Measurements from ENCODE around the gene SEMA5A. TPM values are rescaled to one million over a fixed set of nuclear protein-coding genes. Genes with fewer than 3 reads are reported as not detected.

Gene SEMA5A
- total and polyA plus RNA-seq, 4 experiments from 2014 or later, result 1.1 to 4.5 (median 2.4) TPM

DNA sequence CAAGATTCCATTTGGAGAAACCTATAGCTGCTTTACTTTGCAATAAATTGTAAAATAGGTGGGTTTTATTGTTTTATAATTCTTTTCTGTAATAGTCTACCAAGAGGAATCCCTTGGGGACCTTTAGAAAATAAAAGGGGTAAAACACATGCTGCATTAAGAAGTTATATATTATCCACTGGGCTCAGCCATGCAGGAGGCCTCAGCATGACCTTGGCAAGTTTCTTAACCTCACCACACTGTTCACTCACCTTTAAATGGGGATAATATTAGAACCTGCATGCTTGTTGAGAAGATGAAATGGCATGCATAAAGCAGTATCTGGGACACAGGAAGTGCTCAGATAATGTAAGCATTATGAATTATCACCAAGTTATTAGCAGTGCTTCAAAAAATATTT is 120.2 kb downstream of the SEMA5A start:
- H3K4me1 ChIP-seq (ENCODE audit: insufficient read depth, low read length), result no peaks in the 10 kb centered on the region
- Mint-ChIP-seq H3K27ac (no peak overlapping the region), H3K4me1 (no peaks in the 10 kb centered on the region), H3K27me3 (no peaks in the 10 kb centered on the region), H3K36me3 (no peaks in the 10 kb centered on the region), H3K4me3 (no peak overlapping the region), H3K9me3 (peaks cover 0 to 3% (median 0%) of the 10 kb centered on the region in 8 donors)
- no peak for DNase-seq
- no peaks in the 10 kb centered on the region for H3K36me3 ChIP-seq (ENCODE audit: insufficient read depth, low read length)
- POLR2A ChIA-PET (ENCODE audit: partially characterized antibody), result no interaction called here
- intact Hi-C loops (cut with micrococcal nuclease), result no loop called here
- H3K27ac ChIP-seq (ENCODE audit: low read depth, low read length), result no peak overlapping the region
- no peak overlapping the region for H3K4me3 ChIP-seq (ENCODE audit: low read length in 2 of 2)
- H3K9me3 ChIP-seq (ENCODE audit: control insufficient read depth in 1 of 2, low read length in 2 of 2), result no peaks in the 10 kb centered on the region
- no peaks in the 10 kb centered on the region for H3K27me3 ChIP-seq (ENCODE audit: insufficient read depth, low read length)
- CTCF ChIA-PET (ENCODE audit: partially characterized antibody), result no interaction called here

DNA sequence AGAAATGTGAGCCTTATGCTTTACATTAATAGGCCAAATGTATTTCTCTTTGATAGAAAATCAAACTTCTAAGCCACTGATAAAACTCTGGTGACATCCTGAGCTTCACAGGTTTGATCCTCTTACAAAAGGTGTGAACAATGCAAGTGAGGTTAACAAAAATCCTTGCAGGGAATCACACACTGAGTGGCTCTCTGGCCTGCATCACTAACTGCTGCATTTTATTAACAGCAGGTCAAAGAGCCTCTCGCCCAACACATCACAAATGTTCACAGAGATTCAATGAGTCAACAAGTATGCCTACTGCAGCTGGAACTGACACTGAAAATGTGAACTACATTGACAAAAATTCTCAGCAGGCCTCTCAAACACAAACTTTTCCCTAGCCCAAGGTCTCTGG is 122.3 kb downstream of the SEMA5A start:
- Histone ChIP-seq H3K27ac (ENCODE audit: low read depth, low read length) (no peak overlapping the region), H3K4me1 (ENCODE audit: insufficient read depth, low read length) (no peaks in the 10 kb centered on the region), H3K9me3 (ENCODE audit: control insufficient read depth in 1 of 2, low read length in 2 of 2) (no peaks in the 10 kb centered on the region), H3K4me3 (ENCODE audit: low read length in 2 of 2) (no peak overlapping the region), H3K36me3 (ENCODE audit: insufficient read depth, low read length) (no peaks in the 10 kb centered on the region), H3K27me3 (ENCODE audit: insufficient read depth, low read length) (no peaks in the 10 kb centered on the region)
- ChIA-PET CTCF (ENCODE audit: partially characterized antibody) (no interaction called here), POLR2A (ENCODE audit: partially characterized antibody) (no interaction called here)
- intact Hi-C loops (cut with micrococcal nuclease), result no loop called here
- Mint-ChIP-seq H3K27me3 (no peaks in the 10 kb centered on the region), H3K4me1 (no peaks in the 10 kb centered on the region), H3K9me3 (peaks cover under 1 to 13% (median 6%) of the 10 kb centered on the region in 8 donors), H3K4me3 (no peak overlapping the region), H3K27ac (no peak overlapping the region), H3K36me3 (no peaks in the 10 kb centered on the region)
- no peak for DNase-seq

DNA sequence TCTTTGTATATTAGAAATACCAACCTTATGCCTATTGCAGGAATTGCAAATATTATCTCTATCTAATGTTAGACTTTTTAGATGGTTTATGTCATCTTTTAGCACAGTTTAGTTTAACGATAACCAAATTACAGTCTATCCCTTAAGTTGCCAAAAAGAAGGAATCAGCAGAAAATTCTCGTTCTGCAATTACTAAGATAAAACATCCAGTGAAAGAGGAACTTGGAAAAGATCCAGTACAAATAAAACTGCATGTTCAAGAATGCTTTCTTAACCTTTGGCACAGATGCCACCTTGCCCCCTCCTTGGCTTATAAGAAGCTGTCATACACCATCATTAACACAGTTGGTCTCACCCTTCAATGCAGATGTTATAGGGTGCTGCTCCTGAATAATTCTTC is 124.0 kb downstream of the SEMA5A start:
- ChIA-PET CTCF (ENCODE audit: partially characterized antibody) (no interaction called here), POLR2A (ENCODE audit: partially characterized antibody) (no interaction called here)
- no peak overlapping the region for H3K4me3 Mint-ChIP-seq
- Histone ChIP-seq H3K4me1 (ENCODE audit: insufficient read depth, low read length) (no peaks in the 10 kb centered on the region), H3K4me3 (ENCODE audit: low read length in 2 of 2) (no peak overlapping the region), H3K36me3 (ENCODE audit: insufficient read depth, low read length) (no peaks in the 10 kb centered on the region), H3K27ac (ENCODE audit: low read depth, low read length) (no peak overlapping the region), H3K27me3 (ENCODE audit: insufficient read depth, low read length) (no peaks in the 10 kb centered on the region), H3K9me3 (ENCODE audit: control insufficient read depth in 1 of 2, low read length in 2 of 2) (no peaks in the 10 kb centered on the region)
- DNase-seq, result no peak
- no peaks in the 10 kb centered on the region for H3K4me1 Mint-ChIP-seq
- no peaks in the 10 kb centered on the region for H3K27me3 Mint-ChIP-seq
- no peak overlapping the region for H3K27ac Mint-ChIP-seq
- peaks cover 2 to 17% (median 9%) of the 10 kb centered on the region in 8 donors for H3K9me3 Mint-ChIP-seq
- H3K36me3 Mint-ChIP-seq, result no peaks in the 10 kb centered on the region
- intact Hi-C loops (cut with micrococcal nuclease), result no loop called here

DNA sequence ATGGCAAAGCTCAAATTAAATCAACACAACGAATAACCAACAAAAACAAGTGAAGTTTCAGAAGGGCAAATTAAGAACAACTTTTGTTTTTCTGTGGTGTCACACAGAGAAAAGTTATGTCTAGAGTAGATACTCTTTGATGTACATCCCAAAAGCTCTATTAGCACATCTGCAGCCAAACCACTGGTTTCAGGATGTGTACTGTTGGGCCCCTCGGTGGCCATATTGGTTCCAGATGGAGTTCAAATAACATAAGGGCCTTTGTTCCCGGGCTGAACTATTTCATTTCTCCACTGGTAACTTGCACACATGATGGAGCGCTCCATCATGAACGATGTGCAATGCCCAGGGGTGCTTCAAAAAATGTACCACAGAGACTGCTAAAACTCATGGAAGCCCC is 126.1 kb downstream of the SEMA5A start:
- Histone ChIP-seq H3K4me1 (ENCODE audit: insufficient read depth, low read length) (no peaks in the 10 kb centered on the region), H3K27me3 (ENCODE audit: insufficient read depth, low read length) (no peaks in the 10 kb centered on the region), H3K36me3 (ENCODE audit: insufficient read depth, low read length) (no peaks in the 10 kb centered on the region), H3K4me3 (ENCODE audit: low read length in 2 of 2) (no peak overlapping the region), H3K9me3 (ENCODE audit: control insufficient read depth in 1 of 2, low read length in 2 of 2) (no peaks in the 10 kb centered on the region), H3K27ac (ENCODE audit: low read depth, low read length) (no peak overlapping the region)
- intact Hi-C loops (cut with micrococcal nuclease), result no loop called here
- ChIA-PET CTCF (ENCODE audit: partially characterized antibody) (no interaction called here), POLR2A (ENCODE audit: partially characterized antibody) (no interaction called here)
- Mint-ChIP-seq H3K4me1 (no peaks in the 10 kb centered on the region), H3K4me3 (no peak overlapping the region), H3K36me3 (no peaks in the 10 kb centered on the region), H3K27ac (no peak overlapping the region), H3K27me3 (no peaks in the 10 kb centered on the region), H3K9me3 (peaks cover 2 to 17% (median 8%) of the 10 kb centered on the region in 8 donors)
- DNase-seq, result no peak

DNA sequence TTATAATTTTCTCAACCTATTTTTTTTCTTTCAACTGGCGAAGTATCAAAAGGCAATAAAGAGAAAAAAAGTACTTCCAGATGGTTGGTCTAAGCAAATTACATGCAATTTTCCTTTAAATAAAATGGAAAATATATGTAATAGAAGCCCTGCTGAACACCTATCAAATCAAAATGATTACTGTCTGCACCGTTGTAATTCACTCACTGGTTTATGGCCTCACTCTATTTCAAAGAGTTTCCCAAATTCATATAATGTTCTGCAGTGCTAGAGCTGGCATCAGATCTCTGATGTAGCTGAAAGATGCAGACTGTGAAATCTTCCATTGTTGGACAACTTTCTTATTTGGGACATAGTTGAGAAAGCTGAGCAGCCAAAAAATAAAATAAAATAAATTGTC is 130.3 kb downstream of the SEMA5A start:
- no peak overlapping the region for H3K27ac ChIP-seq (ENCODE audit: low read depth, low read length)
- H3K36me3 ChIP-seq (ENCODE audit: insufficient read depth, low read length), result no peaks in the 10 kb centered on the region
- H3K36me3 Mint-ChIP-seq, result no peaks in the 10 kb centered on the region
- no peaks in the 10 kb centered on the region for H3K27me3 ChIP-seq (ENCODE audit: insufficient read depth, low read length)
- peaks cover 2 to 17% (median 9%) of the 10 kb centered on the region in 8 donors for H3K9me3 Mint-ChIP-seq
- H3K4me3 Mint-ChIP-seq, result no peak overlapping the region
- no peaks in the 10 kb centered on the region for H3K27me3 Mint-ChIP-seq
- no peak overlapping the region for H3K27ac Mint-ChIP-seq
- H3K4me1 ChIP-seq (ENCODE audit: insufficient read depth, low read length), result no peaks in the 10 kb centered on the region
- CTCF ChIA-PET (ENCODE audit: partially characterized antibody), result no interaction called here
- no peak for DNase-seq
- intact Hi-C loops (cut with micrococcal nuclease), result no loop called here
- POLR2A ChIA-PET (ENCODE audit: partially characterized antibody), result no interaction called here
- H3K9me3 ChIP-seq (ENCODE audit: control insufficient read depth in 1 of 2, low read length in 2 of 2), result no peaks in the 10 kb centered on the region
- no peaks in the 10 kb centered on the region for H3K4me1 Mint-ChIP-seq
- H3K4me3 ChIP-seq (ENCODE audit: low read length in 2 of 2), result no peak overlapping the region

DNA sequence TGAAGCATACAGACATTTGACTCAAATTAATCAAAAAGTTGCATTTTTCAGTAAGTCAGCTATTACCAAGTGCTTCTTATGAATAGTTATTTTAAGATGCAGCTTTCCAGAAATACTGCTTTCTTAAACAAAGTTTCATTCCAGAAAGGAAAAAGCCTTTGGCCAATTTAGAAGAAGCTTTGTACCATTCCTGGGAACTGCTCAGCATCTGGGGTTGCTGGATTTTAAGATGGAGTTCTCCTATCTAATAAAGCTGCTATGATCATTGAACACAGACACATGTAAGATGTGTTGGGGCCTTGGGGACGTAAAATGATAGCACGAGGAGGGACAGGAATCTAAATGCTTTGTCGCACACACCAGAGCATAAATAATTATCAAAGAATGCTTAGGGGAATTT is 130.8 kb downstream of the SEMA5A start:
- no peak for DNase-seq
- Histone ChIP-seq H3K27me3 (ENCODE audit: insufficient read depth, low read length) (no peaks in the 10 kb centered on the region), H3K27ac (ENCODE audit: low read depth, low read length) (no peak overlapping the region), H3K4me1 (ENCODE audit: insufficient read depth, low read length) (no peaks in the 10 kb centered on the region), H3K4me3 (ENCODE audit: low read length in 2 of 2) (no peak overlapping the region), H3K9me3 (ENCODE audit: control insufficient read depth in 1 of 2, low read length in 2 of 2) (no peaks in the 10 kb centered on the region), H3K36me3 (ENCODE audit: insufficient read depth, low read length) (no peaks in the 10 kb centered on the region)
- Mint-ChIP-seq H3K36me3 (no peaks in the 10 kb centered on the region), H3K27me3 (no peaks in the 10 kb centered on the region), H3K4me3 (no peak overlapping the region), H3K27ac (no peak overlapping the region), H3K9me3 (peaks cover 2 to 17% (median 9%) of the 10 kb centered on the region in 8 donors), H3K4me1 (no peaks in the 10 kb centered on the region)
- POLR2A ChIA-PET (ENCODE audit: partially characterized antibody), result no interaction called here
- CTCF ChIA-PET (ENCODE audit: partially characterized antibody), result no interaction called here
- intact Hi-C loops (cut with micrococcal nuclease), result no loop called here

DNA sequence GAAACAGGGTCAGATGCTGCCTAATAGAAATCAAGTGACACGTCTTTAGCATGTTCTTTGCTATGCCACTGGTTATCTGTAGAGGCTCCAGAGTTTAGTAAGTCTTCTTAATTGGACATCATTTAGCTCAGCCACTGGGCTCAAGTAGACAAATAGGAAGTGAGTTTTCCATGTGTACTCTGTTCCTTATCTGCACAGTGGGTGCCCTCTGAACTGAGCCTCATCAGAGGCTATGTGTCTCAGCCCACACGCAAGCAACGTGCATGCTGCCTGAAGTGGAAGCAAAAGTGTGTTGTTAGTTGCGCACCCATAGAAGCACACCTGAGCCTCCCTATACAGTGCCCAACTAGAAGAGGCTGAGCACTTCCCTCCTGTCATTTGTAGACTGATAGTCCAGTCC is 134.7 kb downstream of the SEMA5A start:
- Mint-ChIP-seq H3K27ac (no peak overlapping the region), H3K4me1 (no peaks in the 10 kb centered on the region), H3K27me3 (no peaks in the 10 kb centered on the region), H3K36me3 (no peaks in the 10 kb centered on the region), H3K4me3 (no peak overlapping the region), H3K9me3 (peaks cover 0 to 7% (median 3%) of the 10 kb centered on the region in 8 donors)
- Histone ChIP-seq H3K4me3 (ENCODE audit: low read length in 2 of 2) (no peak overlapping the region), H3K27ac (ENCODE audit: low read depth, low read length) (no peak overlapping the region), H3K4me1 (ENCODE audit: insufficient read depth, low read length) (no peaks in the 10 kb centered on the region), H3K9me3 (ENCODE audit: control insufficient read depth in 1 of 2, low read length in 2 of 2) (no peaks in the 10 kb centered on the region), H3K27me3 (ENCODE audit: insufficient read depth, low read length) (no peaks in the 10 kb centered on the region), H3K36me3 (ENCODE audit: insufficient read depth, low read length) (no peaks in the 10 kb centered on the region)
- intact Hi-C loops (cut with micrococcal nuclease), result no loop called here
- ChIA-PET CTCF (ENCODE audit: partially characterized antibody) (no interaction called here), POLR2A (ENCODE audit: partially characterized antibody) (no interaction called here)
- DNase-seq, result no peak

DNA sequence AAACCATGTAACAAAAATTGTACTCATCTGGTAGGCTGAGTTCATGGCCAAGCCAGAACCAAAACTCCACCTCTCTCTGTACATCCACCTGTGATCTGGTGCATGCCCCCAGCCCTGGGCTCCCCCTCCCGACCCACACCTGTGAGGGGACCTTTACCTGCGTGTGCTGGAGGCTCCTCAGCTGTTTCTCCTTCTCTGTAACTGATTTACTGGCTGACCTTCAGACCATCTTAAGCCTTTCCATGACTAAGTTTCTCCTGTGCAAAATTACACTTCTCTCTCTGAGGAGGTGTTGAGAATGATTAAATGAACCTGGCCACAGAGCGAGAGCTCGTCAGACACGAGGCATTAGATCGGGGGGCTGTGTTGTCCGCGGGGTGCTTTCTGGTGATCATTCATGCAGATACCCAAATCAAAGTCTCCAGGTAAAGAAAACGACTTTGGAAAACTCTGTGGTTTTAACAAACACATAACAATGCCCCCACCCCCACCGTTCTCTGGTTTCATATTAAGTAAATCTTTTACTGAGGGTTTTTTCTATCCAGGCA is 136.4 kb downstream of the SEMA5A start:
- H3K36me3 ChIP-seq (ENCODE audit: insufficient read depth, low read length), result no peaks in the 10 kb centered on the region
- CTCF ChIA-PET (ENCODE audit: partially characterized antibody), result no interaction called here
- H3K27me3 Mint-ChIP-seq, result no peaks in the 10 kb centered on the region
- H3K27me3 ChIP-seq (ENCODE audit: insufficient read depth, low read length), result no peaks in the 10 kb centered on the region
- H3K9me3 ChIP-seq (ENCODE audit: control insufficient read depth in 1 of 2, low read length in 2 of 2), result no peaks in the 10 kb centered on the region
- H3K27ac ChIP-seq (ENCODE audit: low read depth, low read length), result no peak overlapping the region
- H3K4me3 ChIP-seq (ENCODE audit: low read length in 2 of 2), result no peak overlapping the region
- no peaks in the 10 kb centered on the region for H3K4me1 Mint-ChIP-seq
- H3K27ac Mint-ChIP-seq, result no peak overlapping the region
- H3K36me3 Mint-ChIP-seq, result no peaks in the 10 kb centered on the region
- POLR2A ChIA-PET (ENCODE audit: partially characterized antibody), result no interaction called here
- no peak for DNase-seq
- H3K9me3 Mint-ChIP-seq, result peaks cover 0 to 7% (median 3%) of the 10 kb centered on the region in 8 donors
- no peaks in the 10 kb centered on the region for H3K4me1 ChIP-seq (ENCODE audit: insufficient read depth, low read length)
- no peak overlapping the region for H3K4me3 Mint-ChIP-seq
- intact Hi-C loops (cut with micrococcal nuclease), result no loop called here

All from CD4-positive, alpha-beta memory T cell (primary cell).